Lower leg skin (tissue), 3 donors: Measurements from ENCODE around the gene MRO.

Experiments
- CTCF ChIP-seq, 3 donors: fragments of 450-650 bp; IDR thresholded peaks; one replicate each; pipeline ENCODE4 v1.5.1; 2016; ENCODE audit warnings: antibody characterized with exemption in 3 of 3, mild to moderate bottlenecking in 3 of 3, moderate library complexity in 2 of 3
- POLR2A ChIP-seq, 2 donors: fragments of 450-650 bp; IDR thresholded peaks; one replicate each; pipeline ENCODE4 v1.6.1; 2016 to 2017; ENCODE audit warnings: antibody characterized with exemption in 2 of 2, mild to moderate bottlenecking in 1 of 2, moderate library complexity in 1 of 2

GRCh38 chr18:50790241-50790640 lies 29.6 kb downstream of the MRO start:
- TF ChIP-seq CTCF (IDR thresholded peaks at IDR 0.05) = no peak
- TF ChIP-seq POLR2A (IDR thresholded peaks at IDR 0.05) = no peak
